ENCODE data around the gene RAB1A.

RAB1A gene

DNA sequence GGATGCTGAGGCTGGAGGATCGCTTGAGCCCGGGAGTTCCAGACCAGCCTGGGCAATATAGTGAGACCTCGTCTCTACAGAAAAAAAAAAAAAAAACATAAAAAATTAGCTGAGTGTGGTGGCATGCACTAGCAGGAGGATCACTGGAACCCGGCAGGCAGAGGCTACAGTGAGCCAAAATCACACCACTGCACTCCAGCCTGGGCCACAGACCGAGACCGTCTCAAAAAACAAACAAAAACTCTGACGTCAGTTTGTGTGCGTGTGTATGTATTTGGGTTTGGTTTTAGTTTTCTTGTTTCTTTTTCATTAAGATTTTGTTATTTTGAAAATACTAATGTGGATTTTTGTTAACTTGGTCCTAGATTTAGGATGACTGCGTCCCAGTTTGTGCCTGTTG, 54.7 kb downstream of the RAB1A start:
- no peaks in the 10 kb centered on the region for H3K9me3 ChIP-seq (replicated peaks; ENCODE audit: insufficient read depth, low read length)
- H3K36me3 ChIP-seq (replicated peaks; ENCODE audit: insufficient read depth, low read length), result no peaks in the 10 kb centered on the region
- H3K9me2 ChIP-seq (replicated peaks; ENCODE audit: insufficient read depth, low read length), result no peaks in the 10 kb centered on the region
- peaks cover 33% of the 10 kb centered on the region for H3K4me1 ChIP-seq (ENCODE audit: low read length)
- H4K20me1 ChIP-seq (ENCODE audit: insufficient read depth, low read length), result no peaks in the 10 kb centered on the region
- 0 out of 2 replicates have a peak, but pooled peaks cover 10% of the 10 kb centered on the region for H3F3A ChIP-seq (ENCODE audit: insufficient read depth, low read length)
- H3K4me3 ChIP-seq (ENCODE audit: low read length), result no peak overlapping the region
- H2AFZ ChIP-seq (ENCODE audit: low read length), result no peak overlapping the region
- TF ChIP-seq CTCF (IDR thresholded peaks at IDR 0.05; ENCODE audit: low read length) (no peak), EZH2 (optimal IDR thresholded peaks at IDR 0.05; ENCODE audit: low read depth, low read length) (no peak), EZH2phosphoT487 (IDR thresholded peaks at IDR 0.05; ENCODE audit: low read length) (no peak)
- H3K27ac ChIP-seq (ENCODE audit: low read length), result no peak overlapping the region
- no peak for DNase-seq
- no peaks in the 10 kb centered on the region for H3K27me3 ChIP-seq (replicated peaks; ENCODE audit: insufficient read depth, low read length)
- H3K9ac ChIP-seq (ENCODE audit: low read length), result no peak overlapping the region
- no peaks in the 10 kb centered on the region for H3K79me2 ChIP-seq (ENCODE audit: low read length)
- no peak overlapping the region for H3K4me2 ChIP-seq (ENCODE audit: low read depth, low read length)

- Histone ChIP-seq H3K36me3 (replicated peaks; ENCODE audit: insufficient read depth, low read length) (no peaks in the 10 kb centered on the region), H3F3A (ENCODE audit: insufficient read depth, low read length) (0 out of 2 replicates have a peak, but pooled peaks cover 10% of the 10 kb centered on the region), H4K20me1 (ENCODE audit: insufficient read depth, low read length) (no peaks in the 10 kb centered on the region)
These were observed 55.9 kb downstream of the RAB1A start for GRCh38 chr2:65073879-65074565.

DNA sequence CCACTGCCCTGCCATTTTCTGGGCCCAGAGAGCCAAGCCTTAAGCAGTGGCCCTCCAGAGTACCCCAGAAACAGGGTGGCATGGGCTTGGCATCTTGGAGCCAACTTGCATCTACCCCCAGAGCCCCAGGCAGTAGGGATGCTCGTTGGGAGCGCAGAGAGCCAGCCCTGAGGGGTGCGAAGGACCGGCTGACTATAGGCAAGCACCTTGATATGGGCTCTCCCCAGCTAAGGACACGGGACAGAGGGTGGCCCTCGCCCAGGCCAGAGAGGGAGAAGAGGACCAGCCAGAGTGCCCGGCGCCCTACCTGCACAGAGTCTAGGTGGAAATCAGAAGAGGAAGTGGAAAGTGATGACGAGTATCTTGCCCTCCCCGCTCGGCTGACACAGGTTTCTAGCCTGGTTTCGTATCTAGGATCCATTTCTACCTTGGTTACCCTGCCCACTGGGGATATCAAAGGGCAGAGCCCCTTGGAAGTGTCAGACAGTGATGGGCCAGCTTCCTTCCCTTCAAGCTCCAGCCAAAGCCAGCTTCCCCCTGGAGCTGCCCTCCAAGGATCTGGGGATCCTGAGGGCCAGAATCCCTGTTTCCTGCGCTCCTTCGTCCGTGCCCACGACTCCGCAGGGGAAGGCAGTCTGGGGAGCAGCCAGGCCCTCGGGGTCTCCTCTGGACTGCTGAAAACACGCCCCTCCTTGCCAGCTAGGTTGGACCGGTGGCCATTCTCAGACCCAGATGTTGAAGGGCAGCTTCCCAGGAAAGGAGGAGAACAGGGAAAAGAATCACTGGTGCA, 57.5 kb downstream of the RAB1A start:
- peak overlapping the region; percentile 30; the same call in 1 of the 2 replicates for H3K27ac ChIP-seq (ENCODE audit: low read length)
- no peak overlapping the region for H3K4me3 ChIP-seq (ENCODE audit: low read length)
- H3K36me3 ChIP-seq (replicated peaks; ENCODE audit: insufficient read depth, low read length), result no peaks in the 10 kb centered on the region
- no peaks in the 10 kb centered on the region for H3K9me3 ChIP-seq (replicated peaks; ENCODE audit: insufficient read depth, low read length)
- no peaks in the 10 kb centered on the region for H3K9me2 ChIP-seq (replicated peaks; ENCODE audit: insufficient read depth, low read length)
- peak; percentile 50 for DNase-seq
- no peaks in the 10 kb centered on the region for H3K27me3 ChIP-seq (replicated peaks; ENCODE audit: insufficient read depth, low read length)
- H2AFZ ChIP-seq (ENCODE audit: low read length), result no peak overlapping the region
- peaks cover 33% of the 10 kb centered on the region for H3K4me1 ChIP-seq (ENCODE audit: low read length)
- no peaks in the 10 kb centered on the region for H4K20me1 ChIP-seq (ENCODE audit: insufficient read depth, low read length)
- H3K79me2 ChIP-seq (ENCODE audit: low read length), result no peaks in the 10 kb centered on the region
- H3K9ac ChIP-seq (ENCODE audit: low read length), result no peak overlapping the region
- TF ChIP-seq EZH2 (optimal IDR thresholded peaks at IDR 0.05; ENCODE audit: low read depth, low read length) (no peak), EZH2phosphoT487 (IDR thresholded peaks at IDR 0.05; ENCODE audit: low read length) (no peak), CTCF (IDR thresholded peaks at IDR 0.05; ENCODE audit: low read length) (no peak)
- H3F3A ChIP-seq (ENCODE audit: insufficient read depth, low read length), result 0 out of 2 replicates have a peak, but pooled peaks cover 10% of the 10 kb centered on the region
- H3K4me2 ChIP-seq (ENCODE audit: low read depth, low read length), result peak overlapping the region; percentile 44; the same call in 1 of the 2 replicates

More at GRCh38 chr2:65073879-65074565, 55.9 kb downstream of the RAB1A start:
- no peaks in the 10 kb centered on the region for H3K27me3 ChIP-seq (replicated peaks; ENCODE audit: insufficient read depth, low read length)
- no peak overlapping the region for H3K4me3 ChIP-seq (ENCODE audit: low read length)
- H3K9ac ChIP-seq (ENCODE audit: low read length), result no peak overlapping the region
- no peak overlapping the region for H3K27ac ChIP-seq (ENCODE audit: low read length)
- H3K9me2 ChIP-seq (replicated peaks; ENCODE audit: insufficient read depth, low read length), result no peaks in the 10 kb centered on the region
- H3K9me3 ChIP-seq (replicated peaks; ENCODE audit: insufficient read depth, low read length), result no peaks in the 10 kb centered on the region
- peaks cover 33% of the 10 kb centered on the region for H3K4me1 ChIP-seq (ENCODE audit: low read length)
- H3K79me2 ChIP-seq (ENCODE audit: low read length), result no peaks in the 10 kb centered on the region
- H3K4me2 ChIP-seq (ENCODE audit: low read depth, low read length), result no peak overlapping the region
- no peak for TF ChIP-seq EZH2 (optimal IDR thresholded peaks at IDR 0.05; ENCODE audit: low read depth, low read length)
- TF ChIP-seq CTCF (IDR thresholded peaks at IDR 0.05; ENCODE audit: low read length), result no peak
- no peak for TF ChIP-seq EZH2phosphoT487 (IDR thresholded peaks at IDR 0.05; ENCODE audit: low read length)
- DNase-seq, result no peak
- no peak overlapping the region for H2AFZ ChIP-seq (ENCODE audit: low read length)

Measured in MM.1S (cell line).